Body of pancreas (tissue), 4 donors: ENCODE measurements around the gene P4HB. TPM values are rescaled to one million over a fixed set of nuclear protein-coding genes. Genes with fewer than 3 reads are reported as not detected.

Source experiments
- ATAC-seq: fragments of 150-250 bp; one replicate; pipeline ENCODE4 v1.9.1; 2016
- DNase-seq, 4 donors: peaks; one replicate each; pipeline ENCODE4 v3.0.0-alpha.2; 2019
- H3K27ac ChIP-seq, 4 donors: fragments of 200-600 bp; sonication (generic); 1 replicate in 3 of 4; 2 replicates in 1 of 4; pipeline versions ENCODE4 v1.5.1 to v1.6.1; 2016 to 2019; ENCODE audit warnings: mild to moderate bottlenecking in 1 of 4, mixed read lengths in 1 of 4, moderate library complexity in 1 of 4
- H3K27me3 ChIP-seq, 2 donors: fragments of 200-600 bp; sonication (generic); one replicate each; pipeline ENCODE4 v1.6.0; 2016; ENCODE audit warnings: mild to moderate bottlenecking in 1 of 2
- H3K36me3 ChIP-seq, 2 donors: fragments of 200-600 bp; sonication (generic); replicated peaks in 1 of 2; 2 replicates each; pipeline ENCODE4 v1.5.1; 2016; ENCODE audit warnings: low read depth in 2 of 2; ENCODE audit not compliant: insufficient read depth in 1 of 2
- H3K4me1 ChIP-seq: fragments of 200-600 bp; sonication (generic); one replicate; pipeline ENCODE4 v1.6.0; 2016
- H3K4me3 ChIP-seq, 2 donors: fragments of 200-600 bp; sonication (generic); 1 replicate in 1 of 2; 2 replicates in 1 of 2; pipeline ENCODE4 v1.5.1; 2016 to 2019
- H3K9me3 ChIP-seq, 3 donors: fragments of 200-600 bp; sonication (generic); 1 replicate in 2 of 3; 2 replicates in 1 of 3; pipeline ENCODE4 v1.5.1; 2016
- POLR2A ChIP-seq, 3 donors: fragments of 450-650 bp; IDR thresholded peaks; one replicate each; pipeline ENCODE4 v1.6.1; 2016; ENCODE audit warnings: antibody characterized with exemption in 3 of 3, mild to moderate bottlenecking in 2 of 3
- WGBS, 2 donors: methylation state at CpG; one replicate each; pipeline ENCODE4 v1.1.5; 2017; 5-methylcytosine and 5-hydroxymethylcytosine counted together
- intact Hi-C: fragments of 100-400 bp; cut with DNase I; formaldehyde crosslinking; loops from one replicate; pipeline ENCODE4 v1.15.1; 2023
- total RNA-seq, 2 donors: library from RNA; depleted of rRNA; stranded (reverse); fragments of >200 nt; gene quantifications; one replicate each; pipeline ENCODE4 v1.1.0, GENCODE V29; 2016
- TF ChIP-seq, protein P1 (sequence below), 7 experiments: fragments of 450-650 bp in 4 of 7; fragments of 200-600 bp in 3 of 7; sonication (generic) in 3 of 7; IDR thresholded peaks; one replicate each; pipeline ENCODE4 v1.5.1; 2016 to 2019; ENCODE audit warnings: antibody characterized with exemption in 7 of 7

P4HB gene
- total RNA-seq, 2 donors from 2014 or later = 1,462 to 4,394 TPM

DNA sequence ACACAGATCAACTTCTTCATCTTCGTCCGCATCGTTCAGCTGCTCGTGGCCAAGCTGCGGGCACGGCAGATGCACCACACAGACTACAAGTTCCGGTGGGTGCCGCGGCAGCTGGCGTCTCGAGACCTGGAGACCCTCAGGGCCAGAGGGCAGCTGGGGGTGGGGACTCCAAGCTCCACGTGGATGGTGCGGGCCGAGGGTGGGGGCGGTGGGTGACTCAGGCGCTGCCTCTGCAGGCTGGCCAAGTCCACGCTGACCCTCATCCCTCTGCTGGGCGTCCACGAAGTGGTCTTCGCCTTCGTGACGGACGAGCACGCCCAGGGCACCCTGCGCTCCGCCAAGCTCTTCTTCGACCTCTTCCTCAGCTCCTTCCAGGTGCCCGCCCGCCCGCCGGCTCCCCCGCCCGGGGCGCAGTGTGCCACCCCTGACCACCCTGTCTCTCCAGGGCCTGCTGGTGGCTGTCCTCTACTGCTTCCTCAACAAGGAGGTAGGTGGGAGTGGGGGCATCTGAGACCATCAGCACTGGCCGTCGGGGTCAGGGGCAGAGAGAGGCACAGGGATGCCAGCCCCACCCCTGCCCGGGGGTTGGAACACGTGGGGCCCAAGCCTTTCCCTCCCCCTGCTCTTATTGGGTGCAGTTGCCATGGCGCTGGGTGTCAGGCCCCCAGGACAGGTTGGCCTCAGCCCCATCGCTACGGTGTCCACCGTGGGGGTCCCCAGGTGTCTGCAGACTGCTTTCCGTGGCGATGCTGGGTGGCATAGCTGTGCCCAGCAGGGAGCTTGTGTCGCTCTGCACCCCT is 47.6 kb downstream of the P4HB start:
- intact Hi-C loops = no loop called here
- no peak for TF ChIP-seq POLR2A (IDR thresholded peaks at IDR 0.05)
- no peak overlapping the region for H3K27ac ChIP-seq
- no peaks in the 10 kb centered on the region for H3K9me3 ChIP-seq
- H3K4me3 ChIP-seq = no peak overlapping the region
- DNase-seq (no peak), ATAC-seq (no peak)
- H3K36me3 ChIP-seq = no peaks in the 10 kb centered on the region
- H3K4me1 ChIP-seq = peaks cover 11% of the 10 kb centered on the region
- WGBS, 2 donors = 73 to 88% methylated on average over 22 to 44 of the region's 45 CpGs
- peaks cover 0 to 6% of the 10 kb centered on the region in 2 donors for H3K27me3 ChIP-seq

DNA sequence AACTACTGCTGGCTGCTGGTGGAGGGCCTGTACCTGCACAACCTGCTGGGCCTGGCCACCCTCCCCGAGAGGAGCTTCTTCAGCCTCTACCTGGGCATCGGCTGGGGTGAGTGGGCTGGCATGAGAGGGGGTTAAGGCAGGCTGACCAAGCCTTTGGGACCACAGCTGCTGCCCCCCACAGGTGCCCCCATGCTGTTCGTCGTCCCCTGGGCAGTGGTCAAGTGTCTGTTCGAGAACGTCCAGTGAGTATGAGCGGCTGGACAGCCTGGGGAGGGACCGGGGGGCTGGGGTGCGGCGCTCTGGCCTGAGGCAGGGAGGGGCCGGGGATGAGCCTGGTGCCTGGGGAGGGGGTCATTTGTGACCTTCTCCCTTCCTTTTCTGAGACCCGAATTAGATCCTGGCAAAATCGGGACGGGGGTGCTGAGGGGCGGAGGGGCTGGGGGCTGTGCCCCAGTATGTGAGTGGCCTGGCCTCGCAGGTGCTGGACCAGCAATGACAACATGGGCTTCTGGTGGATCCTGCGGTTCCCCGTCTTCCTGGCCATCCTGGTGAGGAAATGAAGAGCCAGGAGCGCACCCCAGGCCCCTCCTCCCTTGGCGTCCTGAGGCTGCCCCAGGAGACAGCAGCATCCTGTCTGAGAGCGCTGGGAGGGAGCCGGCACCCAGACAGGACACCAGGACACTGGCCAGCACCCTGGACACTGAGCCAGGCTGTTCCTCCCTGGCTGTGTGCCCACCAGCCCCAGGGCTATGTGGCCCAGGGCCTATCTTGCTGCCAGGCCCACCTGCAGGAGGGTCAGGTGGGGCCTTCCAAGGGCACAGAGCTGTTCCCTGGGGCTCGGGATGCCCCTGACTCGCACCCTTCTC is 48.4 kb downstream of the P4HB start:
- Histone ChIP-seq H3K27ac (no peak overlapping the region), H3K27me3 (peaks cover 0 to 6% of the 10 kb centered on the region in 2 donors), H3K4me1 (peaks cover 11% of the 10 kb centered on the region), H3K4me3 (no peak overlapping the region), H3K36me3 (no peaks in the 10 kb centered on the region), H3K9me3 (no peaks in the 10 kb centered on the region)
- TF ChIP-seq POLR2A (IDR thresholded peaks at IDR 0.05) = no peak
- TF ChIP-seq, protein P1, sequence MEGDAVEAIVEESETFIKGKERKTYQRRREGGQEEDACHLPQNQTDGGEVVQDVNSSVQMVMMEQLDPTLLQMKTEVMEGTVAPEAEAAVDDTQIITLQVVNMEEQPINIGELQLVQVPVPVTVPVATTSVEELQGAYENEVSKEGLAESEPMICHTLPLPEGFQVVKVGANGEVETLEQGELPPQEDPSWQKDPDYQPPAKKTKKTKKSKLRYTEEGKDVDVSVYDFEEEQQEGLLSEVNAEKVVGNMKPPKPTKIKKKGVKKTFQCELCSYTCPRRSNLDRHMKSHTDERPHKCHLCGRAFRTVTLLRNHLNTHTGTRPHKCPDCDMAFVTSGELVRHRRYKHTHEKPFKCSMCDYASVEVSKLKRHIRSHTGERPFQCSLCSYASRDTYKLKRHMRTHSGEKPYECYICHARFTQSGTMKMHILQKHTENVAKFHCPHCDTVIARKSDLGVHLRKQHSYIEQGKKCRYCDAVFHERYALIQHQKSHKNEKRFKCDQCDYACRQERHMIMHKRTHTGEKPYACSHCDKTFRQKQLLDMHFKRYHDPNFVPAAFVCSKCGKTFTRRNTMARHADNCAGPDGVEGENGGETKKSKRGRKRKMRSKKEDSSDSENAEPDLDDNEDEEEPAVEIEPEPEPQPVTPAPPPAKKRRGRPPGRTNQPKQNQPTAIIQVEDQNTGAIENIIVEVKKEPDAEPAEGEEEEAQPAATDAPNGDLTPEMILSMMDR (IDR thresholded peaks at IDR 0.05) = no peak
- DNase-seq (no peak), ATAC-seq (no peak)
- intact Hi-C loops = no loop called here
- WGBS, 2 donors = 73 to 81% methylated on average over 4 to 22 of the region's 24 CpGs

DNA sequence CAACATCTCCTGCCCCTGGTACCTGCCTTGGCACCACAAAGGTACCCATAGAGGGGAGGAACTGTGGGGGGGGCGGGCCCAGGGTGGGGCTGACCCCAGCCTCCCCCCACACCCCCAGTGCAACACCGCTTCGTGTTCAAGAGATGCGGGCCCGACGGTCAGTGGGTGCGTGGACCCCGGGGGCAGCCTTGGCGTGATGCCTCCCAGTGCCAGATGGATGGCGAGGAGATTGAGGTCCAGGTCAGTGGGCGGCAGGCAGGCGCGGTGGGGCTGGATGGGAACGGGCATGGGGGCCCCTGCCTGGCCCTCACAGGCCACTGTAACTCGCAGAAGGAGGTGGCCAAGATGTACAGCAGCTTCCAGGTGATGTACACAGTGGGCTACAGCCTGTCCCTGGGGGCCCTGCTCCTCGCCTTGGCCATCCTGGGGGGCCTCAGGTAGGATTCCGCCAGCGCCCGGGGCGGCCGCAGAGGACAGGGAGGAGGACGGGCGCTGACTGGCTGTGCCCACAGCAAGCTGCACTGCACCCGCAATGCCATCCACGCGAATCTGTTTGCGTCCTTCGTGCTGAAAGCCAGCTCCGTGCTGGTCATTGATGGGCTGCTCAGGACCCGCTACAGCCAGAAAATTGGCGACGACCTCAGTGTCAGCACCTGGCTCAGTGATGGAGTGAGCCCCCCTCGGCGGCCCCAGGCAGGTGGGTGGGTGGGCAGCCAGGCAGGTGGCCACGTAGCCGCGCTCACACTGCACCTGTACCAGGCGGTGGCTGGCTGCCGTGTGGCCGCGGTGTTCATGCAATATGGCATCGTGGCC is 49.2 kb downstream of the P4HB start:
- DNase-seq (no peak), ATAC-seq (no peak)
- H3K9me3 ChIP-seq = no peaks in the 10 kb centered on the region
- peaks cover 11% of the 10 kb centered on the region for H3K4me1 ChIP-seq
- no peak overlapping the region for H3K4me3 ChIP-seq
- intact Hi-C loops = no loop called here
- H3K36me3 ChIP-seq = no peaks in the 10 kb centered on the region
- H3K27ac ChIP-seq = no peak overlapping the region
- H3K27me3 ChIP-seq = peaks cover 0 to 14% of the 10 kb centered on the region in 2 donors
- WGBS, 2 donors = 80 to 89% methylated on average over 8 to 33 of the region's 42 CpGs
- TF ChIP-seq POLR2A (IDR thresholded peaks at IDR 0.05) = no peak
- TF ChIP-seq, protein P1 (IDR thresholded peaks at IDR 0.05) = no peak

DNA sequence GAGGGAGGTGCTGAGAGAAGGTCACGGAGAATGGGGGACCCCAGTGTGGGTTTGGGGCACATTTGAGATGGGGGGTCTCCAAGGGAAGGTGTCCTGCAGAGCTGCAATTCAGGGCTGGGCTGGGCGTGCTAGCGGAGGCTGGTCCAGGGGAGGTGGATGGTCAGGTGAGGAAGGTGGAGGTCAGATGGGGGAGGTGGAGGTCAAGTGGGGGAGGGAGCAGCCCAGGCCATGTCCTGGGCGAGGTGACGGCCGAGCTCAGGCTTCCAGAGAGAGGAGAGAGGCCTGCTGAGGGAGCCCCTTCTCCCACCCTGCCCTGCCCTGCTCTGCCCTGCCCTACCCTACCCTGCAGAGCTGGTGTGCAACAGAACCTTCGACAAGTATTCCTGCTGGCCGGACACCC is 49.9 kb downstream of the P4HB start:
- H3K27me3 ChIP-seq = peaks cover 0 to 19% of the 10 kb centered on the region in 2 donors
- WGBS, 2 donors = 63 to 70% methylated on average over 6 to 8 of the region's 8 CpGs
- TF ChIP-seq POLR2A (IDR thresholded peaks at IDR 0.05) = no peak
- TF ChIP-seq, protein P1 (IDR thresholded peaks at IDR 0.05) = no peak
- no peaks in the 10 kb centered on the region for H3K9me3 ChIP-seq
- DNase-seq (no peak), ATAC-seq (no peak)
- H3K27ac ChIP-seq = no peak overlapping the region
- intact Hi-C loops = no loop called here
- H3K36me3 ChIP-seq = no peaks in the 10 kb centered on the region
- no peak overlapping the region for H3K4me3 ChIP-seq
- H3K4me1 ChIP-seq = peaks cover 9% of the 10 kb centered on the region
